Cardiac septum (tissue), 1 donor: Measurements from ENCODE around the gene FAM20C. TPM values are rescaled to one million over a fixed set of nuclear protein-coding genes. Genes with fewer than 3 reads are reported as not detected.
"Not testable (repeated sequence)": the region's sequence is repeated elsewhere in the genome, so short reads cannot be mapped to it uniquely, and the experiment has no call there.

ENCODE experiments used
- DNase-seq: peaks from one replicate; pipeline ENCODE4 v3.0.0-alpha.2; 2020; ENCODE audit warnings: low spot score
- intact Hi-C: fragments of 100-400 bp; cut with DNase I; formaldehyde crosslinking; loops from one replicate; pipeline ENCODE4 v1.14.0; 2022
- total RNA-seq: library from RNA; stranded (reverse); fragmentation: NEBNext Ultra II Directional; extraction: Animal tissue kit (Norgen Biotek cat#: 25700); gene quantifications from one replicate; pipeline ENCODE4 v1.2.1, GENCODE V29; 2021
- donor health status: DM: no; HTN: no; CAD: no.

FAM20C gene
- total RNA-seq, 1 donor from 2014 or later = 30.2 TPM

- DNase-seq = no peak
These were observed 21.6 kb upstream of the FAM20C start for GRCh38 chr7:170551-171363.

DNA sequence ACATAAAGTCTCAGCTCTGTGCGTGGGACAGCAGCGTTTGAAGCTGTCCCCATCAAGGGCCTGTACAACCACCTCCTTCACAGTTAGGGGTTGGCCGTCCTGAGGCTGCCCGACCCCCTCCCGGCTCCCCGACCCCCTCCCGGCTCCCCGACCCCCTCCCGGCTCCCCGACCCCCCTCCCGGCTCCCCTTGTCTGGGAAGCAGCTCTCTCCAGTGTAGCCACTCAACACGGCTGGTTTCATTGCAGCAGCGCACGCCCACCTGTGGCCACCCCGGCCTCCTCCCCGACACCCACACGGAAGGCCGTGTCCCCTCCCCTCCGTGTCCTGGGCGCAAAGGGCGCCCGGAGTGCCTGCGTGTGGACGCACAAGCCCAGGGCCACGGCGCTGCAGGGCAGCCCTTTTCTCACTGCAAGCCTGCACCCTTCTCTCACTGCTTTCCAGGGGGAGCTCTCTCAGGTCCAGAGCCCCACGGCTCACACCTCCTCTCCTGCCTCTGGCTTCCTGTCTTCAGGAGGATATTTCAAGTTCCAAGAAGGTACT lies 20.9 kb upstream of the FAM20C start:
- DNase-seq = no peak
- intact Hi-C loops = no loop called here

More at GRCh38 chr7:170551-171363, 21.6 kb upstream of the FAM20C start:
- intact Hi-C loops = no loop called here

- intact Hi-C loops = no loop called here
- DNase-seq = no peak
These were observed 20.4 kb upstream of the FAM20C start for GRCh38 chr7:171912-172515.

GRCh38 chr7:173209-173918 lies 19.0 kb upstream of the FAM20C start:
- intact Hi-C loops = no loop called here
- DNase-seq = no peak

GRCh38 chr7:174716-175115 lies 17.7 kb upstream of the FAM20C start:
- DNase-seq = no peak
- intact Hi-C loops = no loop called here

GRCh38 chr7:175955-176354 lies 16.4 kb upstream of the FAM20C start:
- DNase-seq = no peak
- intact Hi-C loops = no loop called here

DNA sequence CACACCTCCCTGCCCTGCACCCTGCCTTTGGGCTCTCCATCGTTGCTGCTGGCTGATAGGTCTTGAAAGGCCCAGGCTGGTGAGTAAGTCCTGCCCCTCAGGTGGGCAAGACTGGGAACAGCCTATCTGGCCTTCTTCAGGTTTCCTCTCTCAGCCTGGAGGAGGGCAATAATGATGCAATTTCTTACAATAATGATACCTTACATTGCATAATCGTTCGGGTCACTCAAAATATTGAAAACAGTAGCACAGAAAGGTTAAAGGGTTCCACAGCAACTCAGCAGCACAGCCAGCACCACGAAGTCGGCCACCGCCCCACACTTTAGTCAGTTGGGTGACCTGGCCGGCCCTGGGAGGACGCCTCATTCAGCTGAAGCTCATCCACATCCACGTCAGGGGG lies 16.0 kb upstream of the FAM20C start:
- DNase-seq = no peak
- intact Hi-C loops = no loop called here

GRCh38 chr7:176786-177459 lies 15.4 kb upstream of the FAM20C start:
- intact Hi-C loops = no loop called here
- DNase-seq = no peak

DNA sequence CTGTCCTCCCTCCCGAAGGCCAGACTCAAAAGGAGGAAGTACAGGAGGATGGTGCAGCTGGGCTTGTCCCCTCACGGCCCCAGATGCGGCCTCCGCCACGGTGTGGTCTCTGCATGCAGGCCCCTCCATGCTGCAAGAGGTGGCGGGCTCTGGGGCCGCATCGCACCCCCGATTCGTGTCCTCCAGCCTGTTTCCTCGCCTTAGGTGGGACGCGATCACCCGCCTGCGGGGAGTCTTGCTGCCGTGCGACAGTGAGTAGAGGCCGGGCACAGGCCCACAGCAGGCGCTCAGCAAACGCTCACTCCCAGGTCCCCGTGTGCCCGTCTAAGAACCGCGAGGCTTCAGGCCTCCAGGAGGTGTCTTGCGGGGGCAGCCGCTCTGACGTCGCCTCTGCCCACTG lies 13.9 kb upstream of the FAM20C start:
- no peak for DNase-seq
- intact Hi-C loops = no loop called here

- no peak for DNase-seq
- intact Hi-C loops = no loop called here
These were observed 13.1 kb upstream of the FAM20C start for GRCh38 chr7:179209-179681.

DNA sequence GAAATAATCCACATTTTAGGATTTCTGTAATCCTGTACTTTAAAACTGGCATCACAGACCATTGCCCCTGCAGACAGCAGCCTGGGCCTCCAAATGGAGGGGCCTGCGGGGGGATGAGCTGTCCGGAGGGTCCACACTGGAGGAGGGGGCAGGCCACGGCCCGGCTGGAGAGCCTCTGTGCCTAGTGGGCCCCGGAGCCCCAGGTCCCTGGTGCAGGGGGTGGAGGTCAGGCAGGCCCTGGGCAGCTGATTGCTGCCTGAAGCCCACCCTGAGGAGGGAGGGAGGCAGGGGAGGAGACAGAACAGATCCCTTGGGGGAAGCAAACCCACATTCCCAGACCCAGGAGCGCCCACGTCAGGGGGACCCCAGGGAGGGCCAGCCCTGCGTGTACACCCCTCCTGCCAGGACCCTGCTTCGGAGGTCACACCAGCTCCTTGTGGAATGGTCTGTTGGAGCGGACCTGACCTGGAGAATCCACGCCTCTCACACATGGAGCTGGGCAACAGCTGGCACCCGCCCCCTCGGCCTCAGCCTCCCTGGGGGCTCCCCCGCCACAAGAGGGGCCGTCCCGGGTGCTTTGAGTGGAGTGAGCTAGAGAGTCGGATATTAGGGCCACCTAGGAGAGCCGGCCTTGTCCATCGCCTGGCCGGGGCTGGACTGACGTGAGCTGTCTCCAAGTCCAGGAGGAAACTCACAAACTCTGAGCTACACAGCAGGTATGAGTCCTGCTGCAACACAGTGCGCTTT lies 12.2 kb upstream of the FAM20C start:
- DNase-seq = no peak
- intact Hi-C loops = no loop called here

DNA sequence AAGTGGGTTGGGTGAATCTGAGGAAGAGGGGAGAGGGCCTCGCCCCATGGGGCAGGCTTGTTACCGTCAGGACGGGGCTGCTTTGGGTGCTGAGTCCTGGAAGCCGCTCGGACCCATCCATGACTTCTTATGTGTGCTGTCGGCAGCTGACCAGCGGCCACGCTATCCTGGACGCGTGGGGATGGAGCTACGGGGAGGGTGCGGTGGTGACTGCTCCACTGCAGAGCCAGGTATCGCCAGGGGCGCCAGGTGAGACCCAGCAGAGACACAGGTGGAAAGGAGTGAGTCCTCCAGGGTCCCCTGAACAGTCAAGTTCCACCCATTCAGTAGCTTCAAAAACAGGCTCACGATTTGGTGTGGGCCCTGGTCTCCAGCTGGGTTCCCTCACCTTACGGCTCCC lies 10.6 kb upstream of the FAM20C start:
- DNase-seq = no peak
- intact Hi-C loops = no loop called here

DNA sequence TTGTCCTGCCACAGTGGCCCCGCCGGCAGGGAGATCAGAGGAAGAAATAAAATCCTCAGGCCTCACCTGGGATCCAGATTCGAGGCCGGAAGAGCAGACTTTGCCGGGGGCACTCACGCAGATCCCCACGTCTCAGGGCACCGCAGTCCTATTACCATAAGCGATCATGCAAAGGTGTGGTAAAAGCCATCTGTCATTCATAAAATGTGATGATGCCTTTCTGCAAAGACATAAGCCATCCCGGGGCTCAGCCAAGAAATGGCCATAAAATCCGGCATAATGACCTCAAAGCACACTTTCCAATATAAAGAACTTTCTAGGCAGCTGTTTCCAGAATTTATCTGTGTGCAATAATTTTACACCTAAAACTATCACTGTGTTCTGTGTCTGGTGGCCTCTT lies 9.9 kb upstream of the FAM20C start:
- DNase-seq, intact Hi-C loops: not testable (repeated sequence)

GRCh38 chr7:183496-184292 lies 8.7 kb upstream of the FAM20C start:
- intact Hi-C loops = no loop called here
- DNase-seq = no peak

DNA sequence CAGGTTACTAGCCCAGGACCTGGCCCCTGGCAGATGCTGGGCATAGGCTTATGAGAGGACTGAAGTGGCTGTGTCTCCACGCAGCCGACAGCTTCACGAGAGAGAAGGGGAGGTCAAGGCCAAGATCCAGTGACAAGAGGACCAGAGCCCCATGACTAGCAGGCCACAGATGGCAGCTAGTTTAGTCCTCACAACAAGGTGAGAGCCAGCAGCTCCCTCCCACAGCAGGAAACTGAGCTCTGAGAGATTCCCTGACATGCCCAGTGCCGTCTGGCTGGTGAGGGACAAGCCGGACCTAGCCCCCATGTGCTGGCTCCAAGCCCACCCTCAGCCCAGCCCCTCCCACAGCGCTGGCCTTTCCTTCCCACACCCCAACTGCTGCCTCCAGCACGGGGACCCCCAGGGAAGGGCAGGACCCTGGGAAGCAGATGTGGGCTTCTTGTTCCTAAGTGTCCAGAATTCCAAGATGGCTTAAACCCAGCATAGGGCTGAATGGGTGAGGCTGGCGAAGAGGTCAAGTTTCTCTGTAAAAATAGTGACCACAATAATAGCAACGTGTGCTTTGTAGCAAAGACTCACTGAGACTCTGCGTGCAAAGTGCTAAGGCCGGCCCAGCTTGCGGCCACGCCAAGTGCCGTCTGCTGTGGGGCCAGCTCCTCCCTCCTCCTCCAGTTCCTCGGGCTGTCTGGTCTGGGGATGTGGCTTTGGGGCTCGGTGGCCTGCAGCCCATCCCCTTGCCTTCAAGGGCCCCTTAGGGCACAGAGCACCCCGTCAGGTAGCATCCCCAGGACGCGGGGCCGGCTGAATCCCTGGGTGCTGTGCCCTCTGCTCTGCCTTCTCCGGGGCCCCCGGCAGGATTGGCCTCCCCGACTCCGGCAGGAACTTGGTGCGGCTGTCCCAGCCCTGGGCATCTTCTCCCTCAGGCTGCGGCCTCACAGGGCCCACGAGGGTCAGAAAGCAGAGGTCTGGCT lies 7.8 kb upstream of the FAM20C start:
- intact Hi-C loops = no loop called here
- no peak for DNase-seq

DNA sequence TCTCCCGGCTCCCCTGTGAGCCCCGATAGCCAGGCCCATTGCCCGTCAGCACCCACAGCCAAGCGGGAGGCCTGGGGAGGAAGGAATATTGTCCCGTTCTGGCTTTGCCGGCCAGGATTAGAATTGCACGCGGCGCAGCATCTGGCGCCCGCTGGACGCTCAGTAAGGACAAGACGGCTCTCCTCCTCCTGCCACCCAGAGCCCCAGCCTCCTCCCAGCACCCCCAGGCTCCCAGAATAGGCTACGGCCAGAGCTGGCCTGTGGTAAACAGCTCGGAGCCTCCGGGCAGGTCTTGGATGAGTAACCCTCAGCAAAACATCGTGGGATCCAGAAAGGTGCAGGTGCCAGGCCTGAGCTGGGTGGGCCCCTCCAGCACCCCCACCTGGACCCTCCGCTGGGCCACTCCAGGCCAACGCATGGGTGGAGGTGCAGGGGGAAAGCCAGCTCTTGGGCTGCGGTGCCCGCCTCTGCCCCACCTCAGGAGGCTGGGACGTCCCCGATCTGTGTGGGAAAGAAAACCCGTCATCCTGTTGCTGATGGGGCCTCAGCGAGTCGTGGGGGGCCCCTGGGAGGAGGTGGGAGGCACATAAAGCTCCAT lies 5.8 kb upstream of the FAM20C start:
- intact Hi-C loops = no loop called here
- no peak for DNase-seq
